HepG2 (cell line): ENCODE data around the gene ST6GALNAC3. TPM values are rescaled to one million over a fixed set of nuclear protein-coding genes. Genes with fewer than 3 reads are reported as not detected.

ENCODE experiments used
- PHB2 ChIP-seq: fragments of 450-650 bp; IDR thresholded peaks from 2 replicates; pipeline ENCODE4 v1.6.1; 2018; ENCODE audit not compliant: partially characterized antibody
- ZBTB20 ChIP-seq: sonication (generic); formaldehyde crosslinking; IDR thresholded peaks from 2 replicates; pipeline ENCODE4 v1.8.1; 2023; ENCODE audit warnings: missing genetic modification reagents, low read depth, mild to moderate bottlenecking, borderline replicate concordance
- ZZZ3 ChIP-seq: sonication (generic); formaldehyde crosslinking; IDR thresholded peaks from 2 replicates; pipeline ENCODE4 v1.4.0; 2020; ENCODE audit warnings: missing genetic modification reagents, mild to moderate bottlenecking, borderline replicate concordance
- polyA plus RNA-seq, 8 experiments: library from polyadenylated mRNA; depleted of rRNA in 3 of 8; stranded (reverse) in 7 of 8; unstranded in 1 of 8; fragments of >200 nt; fragmentation: Illumina TruSeq in 4 of 8; extraction: Trizol in 4 of 8; gene quantifications; 2 replicates each; pipeline versions ENCODE4 v1.2.1 to v1.2.3, GENCODE V29; 2011 to 2016; ENCODE audit warnings: low read depth in 4 of 8, missing spikeins in 1 of 8, mixed read lengths in 1 of 8; ENCODE audit not compliant: insufficient read depth in 1 of 8
- total RNA-seq, 5 experiments: library from RNA; depleted of rRNA; stranded (reverse); fragments of >200 nt; fragmentation: Illumina TruSeq; extraction: Trizol; gene quantifications; 2 replicates each; pipeline ENCODE4 v1.2.3, GENCODE V29; 2016; ENCODE audit warnings: low read depth in 1 of 5
- TF ChIP-seq, protein P1 (sequence below): sonication (generic); formaldehyde crosslinking; IDR thresholded peaks from 2 replicates; pipeline ENCODE4 v1.5.1; 2020; ENCODE audit warnings: mild to moderate bottlenecking, missing genetic modification reagents, borderline replicate concordance
- TF ChIP-seq, protein P2 (sequence below): sonication (generic); formaldehyde crosslinking; IDR thresholded peaks from 2 replicates; pipeline ENCODE4 v1.4.0; 2020; ENCODE audit warnings: mild to moderate bottlenecking, missing genetic modification reagents
- TF ChIP-seq, protein P3 (sequence below): sonication (generic); formaldehyde crosslinking; IDR thresholded peaks from 2 replicates; pipeline ENCODE4 v1.4.0; 2020; ENCODE audit warnings: mild to moderate bottlenecking, missing genetic modification reagents
- TF ChIP-seq, protein P4 (sequence below): sonication (generic); formaldehyde crosslinking; IDR thresholded peaks from 2 replicates; pipeline ENCODE4 v1.4.0; 2020; ENCODE audit warnings: missing genetic modification reagents, borderline replicate concordance

ST6GALNAC3 gene
- total and polyA plus RNA-seq, 2 of the 13 experiments (the other 11 are each of a cell fraction or from before 2014, with no cell fraction given), result not detected

DNA sequence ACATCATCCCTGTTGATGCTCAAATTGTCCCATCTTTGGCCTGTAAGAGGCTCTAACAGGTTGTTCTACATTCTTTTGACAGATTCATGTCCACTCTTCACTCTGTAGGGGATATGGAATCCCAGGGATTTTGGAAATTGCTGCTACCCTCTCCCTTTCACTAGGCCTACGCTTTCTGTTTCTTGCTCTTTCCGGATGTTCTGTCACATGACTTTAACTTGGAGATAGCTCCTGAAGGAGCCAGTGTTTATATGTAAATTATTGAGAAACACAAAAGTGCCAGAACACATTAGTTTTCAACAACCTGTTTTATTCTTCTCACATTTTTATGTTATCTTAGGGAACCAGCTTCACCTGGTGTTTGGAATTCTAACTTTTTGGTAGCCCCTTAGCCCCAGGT lies 505.7 kb downstream of the ST6GALNAC3 start (continued):
- TF ChIP-seq, protein P1, sequence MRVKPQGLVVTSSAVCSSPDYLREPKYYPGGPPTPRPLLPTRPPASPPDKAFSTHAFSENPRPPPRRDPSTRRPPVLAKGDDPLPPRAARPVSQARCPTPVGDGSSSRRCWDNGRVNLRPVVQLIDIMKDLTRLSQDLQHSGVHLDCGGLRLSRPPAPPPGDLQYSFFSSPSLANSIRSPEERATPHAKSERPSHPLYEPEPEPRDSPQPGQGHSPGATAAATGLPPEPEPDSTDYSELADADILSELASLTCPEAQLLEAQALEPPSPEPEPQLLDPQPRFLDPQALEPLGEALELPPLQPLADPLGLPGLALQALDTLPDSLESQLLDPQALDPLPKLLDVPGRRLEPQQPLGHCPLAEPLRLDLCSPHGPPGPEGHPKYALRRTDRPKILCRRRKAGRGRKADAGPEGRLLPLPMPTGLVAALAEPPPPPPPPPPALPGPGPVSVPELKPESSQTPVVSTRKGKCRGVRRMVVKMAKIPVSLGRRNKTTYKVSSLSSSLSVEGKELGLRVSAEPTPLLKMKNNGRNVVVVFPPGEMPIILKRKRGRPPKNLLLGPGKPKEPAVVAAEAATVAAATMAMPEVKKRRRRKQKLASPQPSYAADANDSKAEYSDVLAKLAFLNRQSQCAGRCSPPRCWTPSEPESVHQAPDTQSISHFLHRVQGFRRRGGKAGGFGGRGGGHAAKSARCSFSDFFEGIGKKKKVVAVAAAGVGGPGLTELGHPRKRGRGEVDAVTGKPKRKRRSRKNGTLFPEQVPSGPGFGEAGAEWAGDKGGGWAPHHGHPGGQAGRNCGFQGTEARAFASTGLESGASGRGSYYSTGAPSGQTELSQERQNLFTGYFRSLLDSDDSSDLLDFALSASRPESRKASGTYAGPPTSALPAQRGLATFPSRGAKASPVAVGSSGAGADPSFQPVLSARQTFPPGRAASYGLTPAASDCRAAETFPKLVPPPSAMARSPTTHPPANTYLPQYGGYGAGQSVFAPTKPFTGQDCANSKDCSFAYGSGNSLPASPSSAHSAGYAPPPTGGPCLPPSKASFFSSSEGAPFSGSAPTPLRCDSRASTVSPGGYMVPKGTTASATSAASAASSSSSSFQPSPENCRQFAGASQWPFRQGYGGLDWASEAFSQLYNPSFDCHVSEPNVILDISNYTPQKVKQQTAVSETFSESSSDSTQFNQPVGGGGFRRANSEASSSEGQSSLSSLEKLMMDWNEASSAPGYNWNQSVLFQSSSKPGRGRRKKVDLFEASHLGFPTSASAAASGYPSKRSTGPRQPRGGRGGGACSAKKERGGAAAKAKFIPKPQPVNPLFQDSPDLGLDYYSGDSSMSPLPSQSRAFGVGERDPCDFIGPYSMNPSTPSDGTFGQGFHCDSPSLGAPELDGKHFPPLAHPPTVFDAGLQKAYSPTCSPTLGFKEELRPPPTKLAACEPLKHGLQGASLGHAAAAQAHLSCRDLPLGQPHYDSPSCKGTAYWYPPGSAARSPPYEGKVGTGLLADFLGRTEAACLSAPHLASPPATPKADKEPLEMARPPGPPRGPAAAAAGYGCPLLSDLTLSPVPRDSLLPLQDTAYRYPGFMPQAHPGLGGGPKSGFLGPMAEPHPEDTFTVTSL (CRISPR knock-in tag), result no peak
- TF ChIP-seq, protein P2, sequence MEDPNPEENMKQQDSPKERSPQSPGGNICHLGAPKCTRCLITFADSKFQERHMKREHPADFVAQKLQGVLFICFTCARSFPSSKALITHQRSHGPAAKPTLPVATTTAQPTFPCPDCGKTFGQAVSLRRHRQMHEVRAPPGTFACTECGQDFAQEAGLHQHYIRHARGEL (CRISPR knock-in tag), result no peak
- TF ChIP-seq PHB2 (no peak), ZBTB20 (CRISPR knock-in tag) (no peak), ZZZ3 (CRISPR knock-in tag) (no peak)
- TF ChIP-seq, protein P3, sequence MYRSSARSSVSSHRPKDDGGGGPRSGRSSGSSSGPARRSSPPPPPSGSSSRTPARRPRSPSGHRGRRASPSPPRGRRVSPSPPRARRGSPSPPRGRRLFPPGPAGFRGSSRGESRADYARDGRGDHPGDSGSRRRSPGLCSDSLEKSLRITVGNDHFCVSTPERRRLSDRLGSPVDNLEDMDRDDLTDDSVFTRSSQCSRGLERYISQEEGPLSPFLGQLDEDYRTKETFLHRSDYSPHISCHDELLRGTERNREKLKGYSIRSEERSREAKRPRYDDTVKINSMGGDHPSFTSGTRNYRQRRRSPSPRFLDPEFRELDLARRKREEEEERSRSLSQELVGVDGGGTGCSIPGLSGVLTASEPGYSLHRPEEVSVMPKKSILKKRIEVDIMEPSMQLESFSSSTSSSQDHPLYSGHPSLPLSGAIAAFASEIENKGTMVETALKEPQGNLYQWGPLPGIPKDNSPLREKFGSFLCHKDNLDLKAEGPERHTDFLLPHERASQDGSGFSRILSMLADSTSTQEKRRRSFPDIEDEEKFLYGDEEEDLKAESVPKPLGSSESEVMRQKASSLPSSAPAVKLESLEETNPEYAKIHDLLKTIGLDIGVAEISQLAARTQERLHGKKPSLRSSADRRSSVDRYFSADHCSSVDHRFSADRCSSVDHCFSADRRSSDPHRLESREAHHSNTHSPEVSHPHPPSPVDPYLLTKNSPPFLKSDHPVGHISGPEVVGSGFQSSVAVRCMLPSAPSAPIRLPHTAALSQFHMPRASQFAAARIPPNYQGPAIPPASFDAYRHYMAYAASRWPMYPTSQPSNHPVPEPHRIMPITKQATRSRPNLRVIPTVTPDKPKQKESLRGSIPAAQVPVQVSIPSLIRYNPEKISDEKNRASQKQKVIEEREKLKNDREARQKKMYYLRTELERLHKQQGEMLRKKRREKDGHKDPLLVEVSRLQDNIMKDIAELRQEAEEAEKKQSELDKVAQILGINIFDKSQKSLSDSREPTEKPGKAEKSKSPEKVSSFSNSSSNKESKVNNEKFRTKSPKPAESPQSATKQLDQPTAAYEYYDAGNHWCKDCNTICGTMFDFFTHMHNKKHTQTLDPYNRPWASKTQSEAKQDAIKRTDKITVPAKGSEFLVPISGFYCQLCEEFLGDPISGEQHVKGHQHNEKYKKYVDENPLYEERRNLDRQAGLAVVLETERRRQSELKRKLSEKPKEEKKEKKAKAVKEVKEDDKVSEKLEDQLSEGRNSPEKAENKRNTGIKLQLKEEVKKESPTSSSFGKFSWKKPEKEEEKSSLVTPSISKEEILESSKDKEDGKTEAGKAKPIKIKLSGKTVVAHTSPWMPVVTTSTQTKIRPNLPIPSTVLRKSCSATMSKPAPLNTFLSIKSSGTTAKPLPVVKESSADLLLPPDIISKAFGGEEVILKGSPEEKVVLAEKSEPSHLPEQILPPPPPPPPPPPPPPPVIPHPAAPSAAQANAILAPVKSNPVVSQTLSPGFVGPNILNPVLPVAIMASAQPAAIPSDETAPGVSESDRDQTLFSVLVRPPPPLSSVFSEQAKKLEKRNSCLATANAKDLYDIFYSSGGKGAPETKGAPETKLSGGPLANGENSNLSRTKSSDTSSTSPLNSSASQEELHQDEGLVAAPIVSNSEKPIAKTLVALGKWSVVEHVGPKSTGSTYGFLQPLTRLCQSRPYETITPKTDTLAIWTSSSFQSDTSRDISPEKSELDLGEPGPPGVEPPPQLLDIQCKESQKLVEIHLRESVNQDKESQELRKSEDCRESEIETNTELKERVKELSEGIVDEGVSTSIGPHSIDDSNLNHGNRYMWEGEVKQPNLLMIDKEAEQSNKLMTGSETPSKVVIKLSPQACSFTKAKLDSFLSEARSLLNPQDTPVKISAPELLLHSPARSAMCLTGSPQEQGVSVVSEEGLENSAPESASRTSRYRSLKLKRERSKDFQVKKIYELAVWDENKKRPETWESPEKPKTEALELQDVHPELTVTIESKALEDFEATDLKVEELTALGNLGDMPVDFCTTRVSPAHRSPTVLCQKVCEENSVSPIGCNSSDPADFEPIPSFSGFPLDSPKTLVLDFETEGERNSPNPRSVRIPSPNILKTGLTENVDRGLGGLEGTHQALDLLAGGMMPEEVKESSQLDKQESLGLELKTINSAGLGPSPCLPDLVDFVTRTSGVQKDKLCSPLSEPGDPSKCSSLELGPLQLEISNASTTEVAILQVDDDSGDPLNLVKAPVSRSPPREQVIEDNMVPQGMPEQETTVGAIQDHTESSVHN (CRISPR knock-in tag), result no peak
- TF ChIP-seq, protein P4, sequence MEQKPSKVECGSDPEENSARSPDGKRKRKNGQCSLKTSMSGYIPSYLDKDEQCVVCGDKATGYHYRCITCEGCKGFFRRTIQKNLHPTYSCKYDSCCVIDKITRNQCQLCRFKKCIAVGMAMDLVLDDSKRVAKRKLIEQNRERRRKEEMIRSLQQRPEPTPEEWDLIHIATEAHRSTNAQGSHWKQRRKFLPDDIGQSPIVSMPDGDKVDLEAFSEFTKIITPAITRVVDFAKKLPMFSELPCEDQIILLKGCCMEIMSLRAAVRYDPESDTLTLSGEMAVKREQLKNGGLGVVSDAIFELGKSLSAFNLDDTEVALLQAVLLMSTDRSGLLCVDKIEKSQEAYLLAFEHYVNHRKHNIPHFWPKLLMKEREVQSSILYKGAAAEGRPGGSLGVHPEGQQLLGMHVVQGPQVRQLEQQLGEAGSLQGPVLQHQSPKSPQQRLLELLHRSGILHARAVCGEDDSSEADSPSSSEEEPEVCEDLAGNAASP (CRISPR knock-in tag), result no peak
- TF ChIP-seq, all 625 proteins: peak for 0
